Keratinocyte (primary cell): ENCODE measurements around the gene KCNN2. TPM values are rescaled to one million over a fixed set of nuclear protein-coding genes. Genes with fewer than 3 reads are reported as not detected.

Source experiments
- DNase-seq: peaks from one replicate; pipeline ENCODE4 v3.0.0-alpha.2; 2011; ENCODE audit warnings: low read depth, missing footprints, low spot score
- FAIRE-seq: peaks from 2 replicates; lab custom pipeline; 2011; peaks lifted over from hg19 to GRCh38; lab: Jason Lieb, UNC
- H2AFZ ChIP-seq: 2 replicates; pipeline ENCODE4 v1.6.0; 2012; ENCODE audit warnings: low read length, control low read depth, inconsistent platforms; ENCODE audit not compliant: control insufficient read depth
- H3K27ac ChIP-seq: 2 replicates; pipeline ENCODE4 v1.5.1; 2011; ENCODE audit warnings: low read length; ENCODE audit not compliant: control insufficient read depth, insufficient read depth
- H3K27me3 ChIP-seq: 3 replicates; pipeline ENCODE4 v1.6.0; 2011; ENCODE audit warnings: low read length; ENCODE audit not compliant: control insufficient read depth, insufficient read depth; ENCODE audit errors: extremely low read depth
- H3K36me3 ChIP-seq, 2 experiments: 2 replicates in 1 of 2; 3 replicates in 1 of 2; pipeline ENCODE4 v1.5.1; 2011; ENCODE audit warnings: low read length in 2 of 2, mild to moderate bottlenecking in 1 of 2; ENCODE audit not compliant: control insufficient read depth in 2 of 2, insufficient read depth in 2 of 2; ENCODE audit errors: extremely low read depth in 1 of 2
- H3K4me1 ChIP-seq: 3 replicates; pipeline ENCODE4 v1.5.1; 2011; ENCODE audit warnings: low read length; ENCODE audit not compliant: control insufficient read depth, insufficient read depth; ENCODE audit errors: extremely low read depth
- H3K4me2 ChIP-seq: 3 replicates; pipeline ENCODE4 v1.6.0; 2011; ENCODE audit warnings: low read depth, low read length; ENCODE audit not compliant: control insufficient read depth, insufficient read depth; ENCODE audit errors: extremely low read depth
- H3K4me3 ChIP-seq, 3 experiments: fragments of 200-600 bp in 1 of 3; sonication (generic) in 1 of 3; 2 replicates in 2 of 3; 3 replicates in 1 of 3; pipeline ENCODE4 v1.5.1; 2011 to 2016; ENCODE audit warnings: low read length in 3 of 3, mild to moderate bottlenecking in 3 of 3, control low read depth in 2 of 3, inconsistent platforms in 1 of 3, low read depth in 1 of 3, mixed read lengths in 1 of 3, mixed run types in 1 of 3, moderate library complexity in 1 of 3; ENCODE audit not compliant: control insufficient read depth in 2 of 3, insufficient read depth in 2 of 3; ENCODE audit errors: extremely low read depth in 1 of 3
- H3K79me2 ChIP-seq: 2 replicates; pipeline ENCODE4 v1.6.0; 2012; ENCODE audit warnings: low read length; ENCODE audit not compliant: control insufficient read depth, insufficient read depth
- H3K9ac ChIP-seq: 3 replicates; pipeline ENCODE4 v1.6.0; 2011; ENCODE audit warnings: low read length; ENCODE audit not compliant: control insufficient read depth, insufficient read depth; ENCODE audit errors: extremely low read depth
- H3K9me1 ChIP-seq: 3 replicates; pipeline ENCODE4 v1.6.0; 2011; ENCODE audit warnings: low read length; ENCODE audit not compliant: control insufficient read depth, insufficient read depth; ENCODE audit errors: extremely low read depth
- H3K9me3 ChIP-seq: 2 replicates; pipeline ENCODE4 v1.5.1; 2012; ENCODE audit warnings: low read depth, low read length; ENCODE audit not compliant: control insufficient read depth
- H4K20me1 ChIP-seq: 3 replicates; pipeline ENCODE4 v1.6.0; 2011; ENCODE audit warnings: low read length; ENCODE audit not compliant: control insufficient read depth, insufficient read depth; ENCODE audit errors: extremely low read depth
- CTCF ChIP-seq, 3 experiments: IDR thresholded peaks in 1 of 3; conservative IDR thresholded peaks in 1 of 3; optimal IDR thresholded peaks in 1 of 3; 2 replicates in 2 of 3; 3 replicates in 1 of 3; pipeline versions ENCODE3 to v1.5.1; 2011; ENCODE audit warnings: low read length in 3 of 3, mild to moderate bottlenecking in 3 of 3, moderate library complexity in 2 of 3, control low read depth in 1 of 3, inconsistent platforms in 1 of 3; ENCODE audit not compliant: insufficient read depth in 2 of 3; ENCODE audit errors: extremely low read depth in 1 of 3
- EZH2 ChIP-seq: IDR thresholded peaks from one replicate; pipeline ENCODE4 v1.6.1; 2012; ENCODE audit warnings: inconsistent platforms, mild to moderate bottlenecking, low read length, moderate library complexity
- dilution Hi-C: fragments of 300-500 bp; cut with MboI; formaldehyde crosslinking; loops from one replicate; pipeline ENCODE4 v1.7.0; 2020; ENCODE audit warnings: low sequenced_read_pairs; ENCODE audit not compliant: extremely low pct_ligation_motif_present
- polyA plus RNA-seq, 5 experiments: library from polyadenylated mRNA; depleted of rRNA in 3 of 5; stranded (reverse) in 3 of 5; stranded (forward) in 1 of 5; unstranded in 1 of 5; fragments of >200 nt; gene quantifications; 1 replicate in 1 of 5; 2 replicates in 3 of 5; 3 replicates in 1 of 5; pipeline versions ENCODE4 v1.2.1 to v1.2.3, GENCODE V29; 2011 to 2012; ENCODE audit warnings: missing spikeins in 2 of 5, low read depth in 1 of 5, low replicate concordance in 1 of 5

The KCNN2 gene
- polyA plus RNA-seq, 1 donor (not counting 4 experiments of a cell fraction or from before 2014, with no cell fraction given), result 0.09 TPM

- no peak overlapping the region for H3K4me2 ChIP-seq
- no peak overlapping the region for H3K9ac ChIP-seq
- no peak for TF ChIP-seq EZH2
- TF ChIP-seq CTCF (optimal IDR thresholded peaks at IDR 0.05 in 1 of 3, IDR thresholded peaks at IDR 0.05 in 1 of 3, conservative IDR thresholded peaks at IDR 0.05 in 1 of 3; ENCODE audit: extremely low read depth in 1 of 3, insufficient read depth in 2 of 3, low read length in 3 of 3), result no peak
- H3K4me3 ChIP-seq, result no peak overlapping the region
- no peak for DNase-seq
- H2AFZ ChIP-seq, result no peak overlapping the region
- H3K27me3 ChIP-seq, result no peaks in the 10 kb centered on the region
- no peaks in the 10 kb centered on the region for H3K9me3 ChIP-seq
- no peaks in the 10 kb centered on the region for H3K79me2 ChIP-seq
- H3K27ac ChIP-seq, result no peak overlapping the region
- no peak for FAIRE-seq
- no peaks in the 10 kb centered on the region for H3K4me1 ChIP-seq
- H4K20me1 ChIP-seq, result no peaks in the 10 kb centered on the region
- no peaks in the 10 kb centered on the region for H3K36me3 ChIP-seq
- dilution Hi-C loops, result no loop called here
- no peaks in the 10 kb centered on the region for H3K9me1 ChIP-seq
Measured at GRCh38 chr5:114434396-114435219, 72.7 kb downstream of the KCNN2 start.

- H3K4me3 ChIP-seq, result no peak overlapping the region
- H3K27me3 ChIP-seq, result no peaks in the 10 kb centered on the region
- DNase-seq, result no peak
- FAIRE-seq, result no peak
- H3K9ac ChIP-seq, result no peak overlapping the region
- no peaks in the 10 kb centered on the region for H3K79me2 ChIP-seq
- no peaks in the 10 kb centered on the region for H3K9me1 ChIP-seq
- TF ChIP-seq CTCF (optimal IDR thresholded peaks at IDR 0.05 in 1 of 3, IDR thresholded peaks at IDR 0.05 in 1 of 3, conservative IDR thresholded peaks at IDR 0.05 in 1 of 3; ENCODE audit: extremely low read depth in 1 of 3, insufficient read depth in 2 of 3, low read length in 3 of 3) (no peak), EZH2 (no peak)
- no peaks in the 10 kb centered on the region for H3K4me1 ChIP-seq
- H4K20me1 ChIP-seq, result no peaks in the 10 kb centered on the region
- no peak overlapping the region for H3K27ac ChIP-seq
- dilution Hi-C loops, result no loop called here
- no peak overlapping the region for H2AFZ ChIP-seq
- no peaks in the 10 kb centered on the region for H3K9me3 ChIP-seq
- H3K4me2 ChIP-seq, result no peak overlapping the region
- no peaks in the 10 kb centered on the region for H3K36me3 ChIP-seq
Measured at GRCh38 chr5:114435220-114435481, 73.3 kb downstream of the KCNN2 start.
